GM04504 (cell line): ENCODE results near the gene SLC1A5.
"Not testable (repeated sequence)": the region's sequence is repeated elsewhere in the genome, so short reads cannot be mapped to it uniquely, and the experiment has no call there.

ENCODE experiments used
- DNase-seq: peaks from one replicate; pipeline ENCODE4 v3.0.0-alpha.2; 2012; ENCODE audit warnings: low read depth

SLC1A5 gene

GRCh38 chr19:46768746-46769145 is 19.6 kb downstream of the SLC1A5 start:
- DNase-seq = not testable (repeated sequence)

DNA sequence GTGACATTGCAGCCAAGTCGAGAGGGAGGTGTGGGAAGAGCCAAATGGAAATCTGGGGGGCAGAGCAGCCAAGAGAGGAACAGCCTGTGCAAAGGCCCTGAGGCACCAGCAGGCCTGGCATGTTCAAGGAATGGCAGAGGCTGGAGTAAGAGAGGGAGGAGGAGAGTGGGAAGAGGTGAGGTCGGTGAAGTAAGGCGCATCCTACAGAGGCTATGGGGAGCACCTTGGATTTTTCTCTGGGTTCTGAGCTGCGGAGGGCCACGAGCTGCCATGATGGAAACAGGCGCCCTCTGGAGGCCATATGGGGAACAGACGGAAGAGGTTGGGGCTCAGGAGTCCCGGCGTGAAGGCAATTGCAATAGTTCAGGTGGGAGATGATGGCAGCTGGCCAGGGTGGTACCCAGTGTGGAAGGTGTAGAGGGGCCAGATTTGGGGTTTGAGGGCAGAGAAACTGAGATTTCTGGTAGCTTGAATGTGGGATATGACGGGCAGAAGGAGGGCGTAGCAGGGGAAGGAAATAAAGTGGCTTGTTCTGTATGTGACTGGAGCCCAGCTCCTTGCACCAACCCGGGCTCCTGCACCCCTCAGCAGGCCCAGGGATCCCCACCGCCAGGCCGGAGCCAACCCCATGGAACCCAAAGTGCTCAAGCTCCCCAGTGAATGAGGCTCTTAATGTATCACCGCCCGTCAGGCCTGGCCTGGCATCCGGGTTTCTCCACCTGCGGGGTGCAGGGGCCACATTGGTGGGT is 21.7 kb downstream of the SLC1A5 start:
- DNase-seq = no peak

- no peak for DNase-seq
Measured at GRCh38 chr19:46764817-46765291, 23.5 kb downstream of the SLC1A5 start.

GRCh38 chr19:46762245-46762890 is 26.0 kb downstream of the SLC1A5 start:
- DNase-seq = no peak

- DNase-seq = peak; percentile 64
Measured at GRCh38 chr19:46761418-46761831, 27.0 kb downstream of the SLC1A5 start.

DNA sequence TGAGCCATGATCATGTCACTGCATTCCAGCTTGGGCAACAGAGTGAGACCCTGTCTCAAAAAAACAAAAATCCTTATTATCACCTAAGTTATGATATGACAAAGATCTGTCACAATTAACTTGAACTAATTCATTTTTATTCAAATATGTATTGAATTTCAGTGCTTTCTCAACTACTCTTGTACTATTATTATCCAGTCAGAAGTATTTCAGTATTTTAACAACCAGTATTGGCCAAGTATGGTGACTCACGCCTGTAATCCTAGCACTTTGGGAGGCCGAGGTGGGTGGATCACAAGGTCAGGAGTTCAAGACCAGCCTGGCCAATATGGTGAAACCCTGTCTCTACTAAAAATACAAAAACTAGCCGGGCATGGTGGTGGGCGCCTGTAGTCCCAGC is 27.5 kb downstream of the SLC1A5 start:
- DNase-seq = not testable (repeated sequence)

DNA sequence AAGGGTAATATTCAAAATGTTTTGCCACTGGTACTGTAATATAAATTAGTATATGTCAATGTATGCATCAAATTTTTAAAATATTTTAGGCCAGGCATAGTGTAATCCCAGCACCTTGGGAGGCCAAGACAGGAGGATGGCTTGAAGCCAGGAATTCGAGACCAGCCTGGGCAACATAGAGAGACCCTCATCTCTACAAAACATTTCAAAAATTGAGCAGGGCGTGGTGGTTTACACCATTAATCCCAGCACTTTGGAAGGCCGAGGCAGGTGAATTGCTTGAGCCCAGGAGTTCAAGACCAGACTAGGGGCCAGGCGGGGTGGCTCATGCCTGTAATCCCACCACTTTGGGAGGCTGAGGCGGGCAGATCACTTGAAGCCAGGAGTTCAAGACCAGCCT is 28.0 kb downstream of the SLC1A5 start:
- no peak for DNase-seq

DNA sequence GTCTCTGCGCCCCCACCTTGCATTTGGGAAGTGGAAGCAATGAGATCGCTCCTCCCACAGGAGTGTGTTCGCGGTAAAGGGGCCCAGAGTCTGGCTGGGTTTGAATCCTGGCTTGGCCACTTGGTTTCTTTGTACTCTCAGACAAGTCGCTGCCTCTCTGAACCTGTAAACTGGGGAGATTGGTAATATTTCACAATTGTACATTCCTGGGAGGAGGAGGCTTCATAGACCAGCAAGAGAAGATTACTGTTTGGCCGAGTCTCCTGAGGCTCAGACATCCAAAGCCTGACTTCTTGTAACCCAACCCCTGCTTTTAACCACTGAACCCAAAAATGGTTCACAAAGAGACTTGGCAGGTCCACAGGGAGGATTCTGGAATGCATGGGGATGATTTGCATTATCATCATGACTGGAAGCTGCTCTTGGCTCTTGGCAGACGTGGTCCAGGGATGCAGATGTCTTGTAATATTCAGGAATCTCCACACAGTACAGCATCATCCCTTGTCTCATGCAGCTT is 28.5 kb downstream of the SLC1A5 start:
- DNase-seq = peak; percentile 99

DNA sequence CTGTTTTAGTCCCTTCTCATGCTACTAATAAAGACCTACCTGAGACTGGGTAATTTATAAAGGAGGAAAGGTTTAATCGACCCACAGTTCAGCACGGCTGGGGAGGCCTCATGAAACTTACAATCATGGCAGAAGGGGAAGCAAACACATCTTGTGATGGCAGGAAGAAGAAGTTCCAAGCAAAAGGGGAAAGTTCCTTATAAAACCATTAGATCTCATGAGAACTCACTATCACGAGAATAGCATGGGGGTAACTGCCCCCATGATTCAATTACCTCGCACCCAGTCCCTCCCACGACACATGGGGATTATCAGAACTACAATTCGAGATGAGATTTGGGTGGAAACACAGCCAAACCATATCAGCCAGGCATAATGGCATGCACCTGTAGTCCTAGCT is 29.2 kb downstream of the SLC1A5 start:
- no peak for DNase-seq

DNA sequence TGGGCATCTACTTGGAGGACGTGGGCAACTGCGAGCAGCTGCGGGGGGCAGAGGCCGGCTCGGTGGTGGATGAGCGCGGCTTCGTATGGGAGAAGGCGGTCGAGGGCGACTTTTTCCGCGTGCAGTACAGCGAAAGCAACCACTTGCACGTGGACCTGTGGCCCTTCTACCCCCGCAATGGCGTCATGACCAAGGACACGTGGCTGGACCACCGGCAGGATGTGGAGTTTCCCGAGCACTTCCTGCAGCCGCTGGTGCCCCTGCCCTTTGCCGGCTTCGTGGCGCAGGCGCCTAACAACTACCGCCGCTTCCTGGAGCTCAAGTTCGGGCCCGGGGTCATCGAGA is 31.9 kb downstream of the SLC1A5 start:
- DNase-seq = no peak

DNA sequence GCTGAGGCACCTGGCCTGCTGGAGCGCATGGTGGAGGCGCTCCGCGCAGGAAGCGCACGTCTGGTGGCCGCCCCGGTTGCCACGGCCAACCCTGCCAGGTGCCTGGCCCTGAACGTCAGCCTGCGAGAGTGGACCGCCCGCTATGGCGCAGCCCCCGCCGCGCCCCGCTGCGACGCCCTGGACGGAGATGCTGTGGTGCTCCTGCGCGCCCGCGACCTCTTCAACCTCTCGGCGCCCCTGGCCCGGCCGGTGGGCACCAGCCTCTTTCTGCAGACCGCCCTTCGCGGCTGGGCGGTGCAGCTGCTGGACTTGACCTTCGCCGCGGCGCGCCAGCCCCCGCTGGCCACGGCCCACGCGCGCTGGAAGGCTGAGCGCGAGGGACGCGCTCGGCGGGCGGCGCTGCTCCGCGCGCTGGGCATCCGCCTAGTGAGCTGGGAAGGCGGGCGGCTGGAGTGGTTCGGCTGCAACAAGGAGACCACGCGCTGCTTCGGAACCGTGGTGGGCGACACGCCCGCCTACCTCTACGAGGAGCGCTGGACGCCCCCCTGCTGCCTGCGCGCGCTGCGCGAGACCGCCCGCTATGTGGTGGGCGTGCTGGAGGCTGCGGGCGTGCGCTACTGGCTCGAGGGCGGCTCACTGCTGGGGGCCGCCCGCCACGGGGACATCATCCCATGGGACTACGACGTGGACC is 32.4 kb downstream of the SLC1A5 start:
- no peak for DNase-seq

DNA sequence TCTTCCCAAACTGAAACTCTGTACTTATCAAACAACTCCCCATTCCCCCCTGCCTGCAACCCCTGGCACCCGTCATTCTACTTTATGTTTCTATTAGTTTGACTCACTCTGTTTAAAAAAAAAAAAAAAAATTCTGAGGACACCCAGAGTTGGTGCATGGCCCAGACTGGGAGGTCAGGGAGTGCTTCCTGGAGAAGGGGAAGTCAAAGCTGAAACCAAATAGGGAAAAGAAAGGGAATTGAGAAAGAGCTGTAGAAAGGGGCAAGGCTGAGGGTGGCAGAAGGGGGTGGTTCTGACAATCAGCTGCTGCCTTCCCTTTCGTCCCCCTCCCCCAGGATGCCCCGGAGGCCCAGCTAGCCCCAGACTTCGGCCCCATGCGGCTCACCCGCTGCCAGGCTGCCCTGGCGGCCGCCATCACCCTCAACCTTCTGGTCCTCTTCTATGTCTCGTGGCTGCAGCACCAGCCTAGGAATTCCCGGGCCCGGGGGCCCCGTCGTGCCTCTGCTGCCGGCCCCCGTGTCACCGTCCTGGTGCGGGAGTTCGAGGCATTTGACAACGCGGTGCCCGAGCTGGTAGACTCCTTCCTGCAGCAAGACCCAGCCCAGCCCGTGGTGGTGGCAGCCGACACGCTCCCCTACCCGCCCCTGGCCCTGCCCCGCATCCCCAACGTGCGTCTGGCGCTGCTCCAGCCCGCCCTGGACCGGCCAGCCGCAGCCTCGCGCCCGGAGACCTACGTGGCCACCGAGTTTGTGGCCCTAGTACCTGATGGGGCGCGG is 33.1 kb downstream of the SLC1A5 start:
- DNase-seq = no peak

DNA sequence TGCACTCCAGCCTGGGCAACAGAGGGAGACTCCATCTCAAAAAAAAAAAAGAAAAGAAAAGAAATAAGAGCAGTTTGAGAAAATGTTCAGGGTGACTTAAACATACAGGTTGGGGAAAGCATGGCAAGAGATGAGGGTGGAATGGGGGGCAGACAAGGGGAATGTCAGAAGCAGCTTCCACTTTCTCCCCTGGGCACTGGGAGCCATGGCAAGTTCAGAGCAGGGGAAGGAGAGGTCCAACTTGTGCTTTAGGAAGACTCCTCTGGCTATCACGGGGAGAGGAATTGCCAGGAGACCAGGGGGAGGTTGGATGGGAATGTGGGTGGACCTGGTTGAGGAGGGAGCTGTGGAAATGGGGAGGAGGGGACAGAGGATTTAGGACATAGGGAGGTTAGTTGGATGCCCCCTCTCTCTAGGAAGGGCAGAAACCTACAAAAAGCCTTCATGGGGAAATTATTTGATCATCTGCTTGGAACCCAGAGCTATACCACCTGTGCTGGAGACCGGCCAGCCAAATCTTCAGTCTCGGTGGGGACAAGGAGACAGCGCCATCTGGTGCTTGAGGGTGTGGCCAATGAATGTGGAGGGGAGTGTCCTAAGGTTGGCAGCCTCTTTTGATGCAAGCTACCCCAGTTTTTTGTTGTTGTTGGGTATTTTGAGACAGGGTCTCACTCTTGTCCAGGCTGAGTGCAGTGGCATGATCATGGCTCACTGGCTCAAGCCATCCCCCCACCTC is 34.8 kb downstream of the SLC1A5 start:
- no peak for DNase-seq

- no peak for DNase-seq
Measured at GRCh38 chr19:46748325-46749109, 39.9 kb downstream of the SLC1A5 start.

- no peak for DNase-seq
Measured at GRCh38 chr19:46746281-46747057, 41.9 kb downstream of the SLC1A5 start, which contains the start of gene STRN4. Gene STRN4 (minus strand): TSS chr19:46746450. CDS start chr19:46746430, 20 bp downstream.

DNA sequence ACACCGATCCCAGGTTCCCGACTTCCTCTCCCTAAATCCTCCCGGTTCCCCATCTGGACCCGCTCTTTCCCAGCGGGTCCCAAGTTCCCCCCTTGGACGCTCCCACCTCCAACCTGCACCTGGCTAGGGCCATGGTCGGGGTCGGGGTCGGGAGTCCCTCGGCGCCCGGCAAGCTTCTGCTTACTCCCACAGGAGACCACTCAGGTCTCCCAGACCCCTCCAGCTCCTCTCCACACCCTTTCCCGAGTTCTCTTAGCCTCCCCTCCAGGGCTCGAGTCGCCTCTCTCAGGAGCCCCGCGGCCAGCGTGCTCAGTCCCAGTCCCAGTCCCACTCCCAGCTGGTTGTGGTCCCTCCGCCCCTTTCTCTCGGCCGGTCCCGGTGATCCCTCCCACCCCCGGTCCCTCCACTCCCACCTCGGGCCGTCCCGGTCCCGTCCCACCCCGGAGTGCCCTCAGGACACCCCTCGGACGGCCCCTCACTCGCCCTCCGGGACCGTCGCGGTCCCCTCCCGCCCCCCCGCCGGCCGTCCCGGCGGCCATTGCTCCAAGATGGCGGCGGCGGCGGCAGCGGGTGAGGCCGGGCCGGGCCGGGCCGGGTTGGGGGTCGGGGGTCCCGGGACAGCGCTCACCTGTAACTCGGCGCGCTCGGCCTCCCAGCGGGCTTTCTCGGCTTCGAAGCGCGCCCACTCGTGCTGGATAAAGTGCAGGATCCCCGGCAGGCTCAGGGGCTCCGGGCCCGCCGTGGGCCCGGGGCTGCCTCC is 42.7 kb downstream of the SLC1A5 start, which contains the start of gene FKRP:
FKRP (plus strand) TSS at position 537 of the 760 bp plus-strand sequence. CDS start 9,394 bp downstream, outside the sequence.
- no peak for DNase-seq

DNA sequence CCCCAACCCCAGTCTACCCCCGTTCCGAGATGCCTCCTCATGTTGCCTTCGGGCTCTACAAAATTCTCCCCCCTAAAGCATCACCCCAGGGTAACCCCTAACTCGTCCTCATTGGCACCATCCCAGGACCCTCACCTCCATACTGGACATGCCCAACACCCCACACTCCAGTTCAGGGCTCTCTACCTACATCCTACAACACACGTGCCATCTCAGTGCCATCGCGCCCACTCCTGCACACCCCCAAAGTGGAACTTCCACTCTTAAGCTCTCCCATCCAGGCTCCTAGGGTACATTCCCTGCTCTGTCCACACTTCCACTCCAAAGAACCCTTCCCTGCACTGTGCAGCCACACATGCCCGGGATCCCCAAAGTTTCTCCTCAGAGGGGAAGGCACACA is 43.4 kb downstream of the SLC1A5 start:
- DNase-seq = no peak

DNA sequence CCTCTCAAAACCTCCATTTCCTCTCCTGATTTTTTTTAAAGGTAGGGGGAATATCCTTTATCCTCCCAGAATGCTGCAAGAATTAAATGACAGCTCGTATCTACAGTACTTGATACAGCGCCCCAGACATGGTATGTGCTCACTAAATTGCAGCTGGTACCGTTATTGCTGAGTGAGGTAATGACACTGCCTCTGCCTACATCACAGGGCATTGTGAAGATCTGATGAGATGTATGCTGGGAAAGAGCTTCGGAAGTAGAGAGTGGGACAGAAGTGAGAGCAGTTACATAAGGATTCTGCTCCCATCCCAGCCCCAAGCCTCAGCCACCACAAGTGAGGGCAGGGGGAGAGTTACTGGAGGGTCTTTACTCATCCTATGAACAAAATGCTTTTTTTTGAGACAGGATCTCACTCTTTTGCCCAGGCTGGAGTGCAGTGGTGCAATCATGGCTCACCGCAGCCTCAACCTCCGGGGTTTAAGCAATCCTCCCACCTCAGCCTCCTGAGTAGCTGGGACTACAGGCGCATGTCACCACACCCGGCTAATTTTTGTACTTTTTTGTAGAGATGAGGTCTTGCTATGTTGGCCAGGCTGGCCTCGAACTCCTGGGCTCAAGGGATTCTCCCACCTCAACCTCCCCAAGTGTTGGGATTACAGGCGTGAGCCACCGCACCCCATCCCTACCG is 44.2 kb downstream of the SLC1A5 start:
- no peak for DNase-seq
